GM19468 (cell line): Measurements from ENCODE around the gene EGLN1.

ENCODE experiments used
- ATAC-seq: cut with Tn5 transposase; IDR thresholded peaks from one replicate; pipeline ENCODE4 v1.9.1; 2021; ENCODE audit warnings: mild to moderate bottlenecking, moderate library complexity, moderate number of reproducible peaks; ENCODE audit not compliant: unreplicated experiment; ENCODE audit errors: extremely low read depth

Gene EGLN1

DNA sequence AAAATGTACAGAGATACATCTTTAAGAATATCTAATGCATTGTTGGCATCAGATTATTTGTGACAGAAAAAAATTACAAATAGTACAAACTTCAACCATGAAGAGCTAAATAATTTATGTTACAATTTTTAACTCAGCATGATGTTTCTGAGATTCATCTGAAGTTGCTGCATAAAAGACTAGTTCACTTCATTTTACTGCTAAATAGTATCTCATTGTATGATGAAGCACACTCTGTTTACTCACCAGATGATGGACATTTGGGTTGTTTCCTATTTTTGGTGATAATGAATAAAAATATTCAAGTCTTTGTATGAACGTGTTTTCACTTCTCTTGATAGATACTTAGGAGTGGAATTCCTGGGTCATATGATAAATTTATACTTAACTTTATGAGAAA, 20.6 kb downstream of the EGLN1 start:
- ATAC-seq, result no peak

- ATAC-seq, result no peak
Observed at GRCh38 chr1:231397886-231398671, 24.0 kb downstream of the EGLN1 start.

DNA sequence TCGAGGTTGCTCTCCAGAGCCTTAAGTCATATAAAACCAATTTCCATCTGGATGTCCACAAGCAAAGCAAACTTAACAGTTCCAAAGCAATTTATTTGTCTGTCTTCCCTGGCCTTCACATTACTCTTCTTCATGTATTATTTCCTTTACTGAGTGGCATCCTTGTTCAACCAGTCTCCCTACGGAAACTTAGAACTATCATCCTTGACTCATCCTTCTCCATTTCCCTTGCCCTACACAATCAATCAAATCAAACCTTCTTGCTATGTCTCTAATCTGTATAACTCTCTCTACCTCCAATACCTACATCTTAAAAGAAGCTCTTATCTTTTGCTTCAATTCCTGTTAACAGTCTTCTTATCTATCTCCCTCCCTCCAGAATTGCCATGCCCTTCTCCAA, 25.4 kb downstream of the EGLN1 start:
- no peak for ATAC-seq

DNA sequence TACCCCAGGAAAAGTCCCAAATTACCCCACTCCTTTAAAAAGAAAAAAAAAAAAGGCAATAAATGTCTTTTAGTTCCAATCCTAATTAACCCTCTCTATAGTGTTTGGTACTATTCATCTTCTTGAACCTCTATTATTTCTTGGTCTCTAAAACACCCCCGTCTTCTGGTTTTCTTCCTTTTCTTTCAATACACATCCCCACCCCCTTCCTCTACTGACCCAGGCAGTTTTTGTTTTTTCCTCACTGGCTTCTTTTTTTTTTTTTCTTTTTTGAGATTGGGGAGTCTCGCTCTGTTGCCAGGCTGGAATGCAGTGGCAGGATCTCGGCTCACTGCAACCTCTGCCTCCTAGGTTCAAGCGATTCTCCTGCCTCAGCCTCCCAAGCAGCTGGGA, 26.1 kb downstream of the EGLN1 start:
- ATAC-seq, result no peak

- no peak for ATAC-seq
Observed at GRCh38 chr1:231395076-231395997, 26.8 kb downstream of the EGLN1 start.

DNA sequence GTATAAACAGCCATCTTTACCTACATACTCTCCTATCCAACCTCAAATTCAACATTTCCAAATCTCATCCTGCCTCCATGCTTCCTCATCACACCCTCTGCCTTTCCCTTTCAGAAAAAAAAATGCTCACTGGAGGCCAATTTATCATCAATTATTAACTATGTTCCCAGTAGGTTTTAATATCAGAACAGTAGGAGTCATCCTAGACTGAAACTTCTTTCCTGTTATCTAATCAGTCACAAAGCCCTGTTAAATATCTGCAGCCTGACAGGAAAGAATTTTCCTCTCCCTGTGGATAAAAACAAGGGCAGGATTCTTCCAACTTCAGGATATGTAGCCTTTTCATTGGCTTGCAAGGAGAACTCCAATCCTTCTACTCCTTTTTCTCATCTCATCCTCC, 28.4 kb downstream of the EGLN1 start:
- no peak for ATAC-seq

DNA sequence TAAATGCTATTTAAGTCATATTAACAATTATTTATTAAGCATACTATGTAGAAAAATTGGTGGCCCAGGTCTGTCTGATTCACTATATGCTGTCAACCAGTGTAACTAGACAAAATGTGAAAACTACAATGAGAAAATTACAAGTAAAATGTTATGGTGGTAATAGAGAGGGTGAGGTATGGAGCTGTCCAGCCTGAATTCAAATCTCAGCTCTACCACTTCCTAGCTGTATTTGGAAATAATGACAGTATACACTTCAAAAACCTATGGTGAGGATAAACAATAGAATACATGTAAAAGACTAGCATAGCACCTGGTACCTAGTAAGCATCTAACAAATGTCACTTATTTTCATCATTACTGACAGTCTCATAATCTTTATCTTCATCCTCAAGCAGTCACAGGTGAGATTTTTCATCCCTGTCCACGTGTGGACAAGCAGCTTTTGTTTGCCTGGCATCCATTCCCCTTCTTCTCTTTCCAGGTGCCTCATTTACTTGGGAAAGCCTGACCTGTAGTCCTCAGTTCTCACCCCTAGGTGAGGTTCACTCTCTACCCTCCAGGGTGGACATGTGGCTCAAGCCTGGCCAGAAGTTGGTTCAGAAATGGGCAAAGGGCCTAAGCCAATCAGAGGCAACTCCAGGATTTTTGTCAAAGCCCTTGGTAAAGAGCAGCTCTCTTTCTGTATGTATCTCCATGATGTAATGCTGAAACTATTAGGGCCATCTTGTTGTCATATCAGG, 29.5 kb downstream of the EGLN1 start:
- ATAC-seq, result no peak

GRCh38 chr1:231390071-231390470, 32.0 kb downstream of the EGLN1 start:
- ATAC-seq, result no peak

DNA sequence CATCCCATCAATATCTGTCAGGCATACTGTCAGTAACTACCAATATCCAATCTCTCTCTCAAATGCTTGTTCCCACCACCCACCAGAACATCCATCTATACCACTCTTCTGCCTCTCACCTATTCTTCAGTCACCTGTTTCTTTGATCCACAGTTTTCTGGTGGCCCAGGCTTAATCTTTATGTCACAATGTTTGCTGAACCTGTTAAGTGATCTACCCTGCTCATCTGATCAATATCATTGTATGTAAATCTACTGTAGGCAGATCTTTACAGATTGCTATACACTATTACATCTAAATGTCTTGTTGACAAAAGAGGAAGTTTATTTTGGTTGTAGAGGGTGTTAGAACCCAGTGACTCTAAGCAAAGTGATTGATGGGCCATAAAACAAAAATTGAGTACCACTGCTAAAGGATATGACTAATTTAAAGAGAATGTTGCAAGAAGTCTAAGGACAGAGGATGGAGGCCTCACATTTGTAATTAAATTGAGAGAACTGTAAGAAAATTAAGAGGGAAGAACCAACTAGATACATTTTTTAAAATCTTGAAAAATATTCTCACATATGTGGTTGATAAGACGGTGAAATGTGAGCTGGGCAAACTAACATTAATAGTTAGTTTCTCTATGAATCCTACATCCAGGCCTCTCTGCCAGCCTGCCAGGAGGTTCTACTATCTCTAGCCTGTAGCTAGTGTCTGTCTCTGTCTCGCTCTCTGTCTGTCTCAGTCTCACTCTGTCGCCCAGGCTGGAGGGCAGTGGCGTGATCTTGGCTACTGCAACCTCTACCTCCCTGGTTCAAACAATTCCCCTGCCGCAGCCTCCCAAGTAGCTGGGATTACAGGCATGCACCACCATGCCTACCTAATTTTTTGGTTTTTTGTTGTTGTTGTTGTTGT, 34.1 kb downstream of the EGLN1 start:
- no peak for ATAC-seq

- no peak for ATAC-seq
Observed at GRCh38 chr1:231386466-231386865, 35.6 kb downstream of the EGLN1 start.

GRCh38 chr1:231385416-231385748, 36.7 kb downstream of the EGLN1 start:
- no peak for ATAC-seq

DNA sequence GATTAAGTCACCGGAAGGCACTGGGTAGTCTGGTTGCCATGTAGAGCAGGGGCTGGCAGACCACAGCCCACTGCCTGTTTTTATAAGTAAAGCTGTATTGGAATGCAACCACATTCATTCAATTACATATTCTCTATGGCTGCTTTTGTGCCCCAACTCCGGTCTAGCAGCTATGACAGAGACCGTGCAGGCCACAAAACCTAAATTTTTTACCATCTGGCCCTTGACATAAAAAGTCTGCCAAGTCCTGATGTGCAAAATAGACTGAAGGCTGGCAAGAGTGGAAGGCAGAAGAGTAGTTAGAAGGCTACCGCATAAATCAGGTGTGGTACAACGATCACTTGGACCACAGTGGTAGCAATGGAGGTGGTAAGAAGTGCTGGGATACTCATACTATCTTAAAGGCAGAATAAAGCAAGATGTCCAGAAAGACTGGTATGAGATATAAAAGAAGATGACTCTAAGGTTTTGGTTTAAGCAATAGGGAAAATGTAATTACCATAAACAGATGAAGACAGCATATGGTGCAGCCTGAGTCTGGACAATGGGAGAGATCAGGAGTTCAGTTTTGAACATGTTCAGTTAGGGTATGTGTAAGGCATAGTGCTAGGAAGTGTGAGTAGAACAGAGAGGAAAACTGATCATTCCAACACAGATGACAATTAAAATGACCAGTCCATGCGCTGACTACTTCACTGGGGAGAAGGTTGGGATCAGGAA, 37.2 kb downstream of the EGLN1 start:
- ATAC-seq, result no peak

- no peak for ATAC-seq
Observed at GRCh38 chr1:231383159-231383860, 38.8 kb downstream of the EGLN1 start.

GRCh38 chr1:231382426-231382825, 39.7 kb downstream of the EGLN1 start:
- ATAC-seq, result no peak

DNA sequence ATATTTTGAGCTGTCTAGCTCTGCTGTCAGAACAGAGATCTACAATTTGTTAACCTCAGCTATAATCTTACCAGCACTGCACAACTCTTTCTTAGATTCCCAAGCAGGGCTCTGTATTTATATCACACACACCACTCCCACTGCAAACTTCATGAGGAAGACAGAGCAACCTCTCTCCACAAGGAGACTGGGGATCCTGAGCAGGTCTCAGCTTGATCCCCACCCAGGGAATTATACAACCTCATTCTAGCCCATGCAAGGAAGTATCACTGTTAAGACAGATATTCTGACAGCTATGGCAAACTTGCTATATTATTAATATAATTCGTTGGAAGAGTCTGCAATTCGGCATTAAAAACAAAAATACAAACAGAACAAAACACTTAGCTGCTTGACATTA, 40.4 kb downstream of the EGLN1 start:
- ATAC-seq, result no peak

DNA sequence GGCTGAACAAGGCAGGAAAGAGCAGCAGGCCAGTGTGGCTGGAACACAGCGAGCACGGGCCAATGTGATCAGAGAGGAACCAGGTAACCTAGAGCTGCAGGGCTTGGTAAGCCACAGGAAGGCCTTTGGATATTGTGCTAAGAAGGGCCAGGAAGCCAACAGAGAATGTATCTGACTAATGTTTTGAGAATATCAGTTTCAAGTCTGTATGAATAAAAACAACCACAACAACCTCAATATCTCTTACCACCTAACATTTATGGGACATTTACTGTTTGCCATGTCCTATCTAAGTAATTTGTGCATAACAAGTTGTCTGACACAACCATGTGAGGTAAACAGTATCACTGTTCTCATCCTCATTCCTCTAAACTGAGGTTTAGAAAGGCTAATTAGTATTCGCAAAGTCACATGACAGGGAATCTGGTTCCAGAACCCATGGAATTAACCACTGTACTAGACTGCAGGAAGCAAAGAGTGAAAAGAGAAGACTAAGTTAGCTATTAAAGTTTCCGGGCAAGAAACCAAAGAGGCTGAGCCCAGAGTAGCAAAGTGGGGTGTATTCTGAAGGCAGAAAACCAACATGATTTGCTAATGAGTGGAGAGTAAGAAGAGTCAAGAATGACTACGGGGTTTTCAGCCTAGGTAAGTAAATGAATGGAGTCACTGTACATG, 45.1 kb downstream of the EGLN1 start:
- peak; percentile 41 for ATAC-seq

DNA sequence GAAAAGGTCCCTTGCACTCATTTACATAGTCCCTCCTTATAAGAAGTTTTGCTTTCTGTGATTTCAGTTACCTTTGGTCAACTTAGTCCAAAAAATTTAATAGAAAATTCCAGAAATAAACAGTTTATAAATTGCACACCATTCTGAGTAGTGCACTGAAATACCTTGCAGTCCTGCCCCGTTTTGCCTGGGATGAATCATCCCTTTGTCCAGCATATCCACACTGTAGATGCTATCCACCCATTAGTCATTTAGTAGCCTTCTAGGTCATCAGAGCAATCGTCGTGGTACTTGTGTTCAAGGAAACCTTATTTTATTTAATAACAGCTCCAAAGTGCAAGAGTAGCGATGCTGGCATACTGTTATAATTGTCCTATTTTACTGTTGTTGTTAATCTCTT, 46.0 kb downstream of the EGLN1 start:
- no peak for ATAC-seq

DNA sequence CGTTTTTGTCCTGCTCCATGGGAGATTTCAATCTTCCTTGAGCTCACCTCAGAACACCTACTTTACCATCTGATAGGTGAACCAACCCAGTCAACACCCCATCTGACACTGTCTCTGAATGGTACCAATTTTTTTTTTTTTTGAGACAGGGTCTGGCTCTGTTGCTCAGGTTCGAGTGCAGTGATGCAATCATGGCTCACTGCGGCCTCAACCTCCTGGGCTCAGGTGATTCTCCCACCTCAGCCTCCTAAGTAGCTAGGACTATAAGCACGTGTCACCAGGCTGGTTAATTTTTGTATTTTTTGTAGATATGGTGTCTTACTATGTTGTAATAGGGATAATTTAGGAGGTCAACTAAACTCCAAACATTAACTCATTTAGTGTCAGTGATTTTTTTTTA, 47.7 kb downstream of the EGLN1 start:
- ATAC-seq, result no peak
